GM06990 (cell line): ENCODE results near the gene CCNQ.

Experiments
- DNase-seq: peaks from one replicate; pipeline ENCODE4 v3.0.0-alpha.2; 2011; ENCODE audit not compliant: insufficient read length; ENCODE audit errors: extremely low read depth
- H3K27me3 ChIP-seq: replicated peaks from 2 replicates; pipeline ENCODE4 v1.6.0; 2011; ENCODE audit warnings: low read length; ENCODE audit not compliant: control insufficient read depth, insufficient read depth
- H3K36me3 ChIP-seq: 2 replicates; pipeline ENCODE4 v1.5.1; 2011; ENCODE audit warnings: low read length; ENCODE audit not compliant: control insufficient read depth, insufficient read depth
- H3K4me3 ChIP-seq: replicated peaks from 2 replicates; pipeline ENCODE4 v1.5.1; 2011; ENCODE audit warnings: low read depth, mild to moderate bottlenecking, control low read depth, low read length
- CTCF ChIP-seq: IDR thresholded peaks from 2 replicates; pipeline ENCODE4 v1.5.1; 2011; ENCODE audit warnings: low read length, control low read depth, mild to moderate bottlenecking, inconsistent platforms; ENCODE audit not compliant: insufficient read depth, poor library complexity, severe bottlenecking

Gene CCNQ

GRCh38 chrX:153644356-153645125 is 45.6 kb upstream of the CCNQ start:
- H3K27me3 ChIP-seq = no peaks in the 10 kb centered on the region; the same call in 1 of the 2 replicates
- no peak for TF ChIP-seq CTCF
- no peaks in the 10 kb centered on the region for H3K36me3 ChIP-seq
- H3K4me3 ChIP-seq = no peak overlapping the region
- no peak for DNase-seq

GRCh38 chrX:153643431-153644351 is 44.8 kb upstream of the CCNQ start:
- Histone ChIP-seq H3K4me3 (no peak overlapping the region), H3K27me3 (no peaks in the 10 kb centered on the region; the same call in 1 of the 2 replicates), H3K36me3 (no peaks in the 10 kb centered on the region)
- DNase-seq = no peak
- no peak for TF ChIP-seq CTCF

GRCh38 chrX:153642655-153643430 is 43.9 kb upstream of the CCNQ start:
- DNase-seq = no peak

GRCh38 chrX:153642051-153642654 is 43.2 kb upstream of the CCNQ start:
- TF ChIP-seq CTCF = no peak

More at GRCh38 chrX:153642655-153643430, 43.9 kb upstream of the CCNQ start:
- TF ChIP-seq CTCF = no peak
- no peak overlapping the region for H3K4me3 ChIP-seq
- no peaks in the 10 kb centered on the region; the same call in 1 of the 2 replicates for H3K27me3 ChIP-seq
- H3K36me3 ChIP-seq = no peaks in the 10 kb centered on the region

GRCh38 chrX:153641627-153642026 is 42.7 kb upstream of the CCNQ start:
- H3K36me3 ChIP-seq = no peaks in the 10 kb centered on the region
- TF ChIP-seq CTCF = no peak
- no peak overlapping the region for H3K4me3 ChIP-seq
- H3K27me3 ChIP-seq = no peaks in the 10 kb centered on the region; the same call in 1 of the 2 replicates
- DNase-seq = no peak

More at GRCh38 chrX:153642051-153642654, 43.2 kb upstream of the CCNQ start:
- no peaks in the 10 kb centered on the region; the same call in 1 of the 2 replicates for H3K27me3 ChIP-seq
- DNase-seq = no peak
- H3K36me3 ChIP-seq = no peaks in the 10 kb centered on the region
- no peak overlapping the region for H3K4me3 ChIP-seq
